H9 (cell line): ENCODE data around the gene MATN4. TPM values are rescaled to one million over a fixed set of nuclear protein-coding genes. Genes with fewer than 3 reads are reported as not detected.

ENCODE experiments used
- DNase-seq: peaks from one replicate; pipeline ENCODE4 v3.0.0-alpha.2; 2017
- H2AFZ ChIP-seq: one replicate; pipeline ENCODE4 v1.6.1; 2013; ENCODE audit warnings: mild to moderate bottlenecking, low read length, control low read depth, moderate library complexity
- H2AK5ac ChIP-seq: 2 replicates; pipeline ENCODE4 v1.6.1; 2013; ENCODE audit warnings: low read length, control low read depth, mixed read lengths; ENCODE audit not compliant: insufficient read length
- H2BK120ac ChIP-seq: one replicate; pipeline ENCODE4 v1.6.1; 2013; ENCODE audit warnings: low read depth, mild to moderate bottlenecking, low read length, control low read depth, inconsistent platforms; ENCODE audit not compliant: poor library complexity, severe bottlenecking
- H2BK12ac ChIP-seq: 2 replicates; pipeline ENCODE4 v1.6.1; 2013; ENCODE audit warnings: low read length, control low read depth, mixed read lengths, low read depth; ENCODE audit not compliant: insufficient read length
- H2BK15ac ChIP-seq: 2 replicates; pipeline ENCODE4 v1.6.1; 2013; ENCODE audit warnings: low read depth, low read length, control low read depth
- H2BK20ac ChIP-seq: one replicate; pipeline ENCODE4 v1.6.1; 2013; ENCODE audit warnings: low read depth, mild to moderate bottlenecking, low read length, control low read depth, inconsistent platforms; ENCODE audit not compliant: poor library complexity, severe bottlenecking
- H2BK5ac ChIP-seq: 2 replicates; pipeline ENCODE4 v1.6.1; 2013; ENCODE audit warnings: low read length, control low read depth, mixed read lengths; ENCODE audit not compliant: insufficient read length
- H3K14ac ChIP-seq: 2 replicates; pipeline ENCODE4 v1.6.1; 2013; ENCODE audit warnings: low read length, control low read depth; ENCODE audit not compliant: insufficient read depth
- H3K18ac ChIP-seq: 2 replicates; pipeline ENCODE4 v1.6.1; 2013; ENCODE audit warnings: low read depth, mild to moderate bottlenecking, mixed read lengths, low read length, control low read depth; ENCODE audit not compliant: insufficient read length
- H3K23ac ChIP-seq: 2 replicates; pipeline ENCODE4 v1.6.1; 2013; ENCODE audit warnings: low read length, control low read depth, mixed read lengths, low read depth; ENCODE audit not compliant: insufficient read length
- H3K23me2 ChIP-seq: 2 replicates; pipeline ENCODE4 v1.6.1; 2013; ENCODE audit warnings: low read depth, mild to moderate bottlenecking, mixed read lengths, low read length, control low read depth; ENCODE audit not compliant: insufficient read length, poor library complexity, severe bottlenecking
- H3K27ac ChIP-seq: 2 replicates; pipeline ENCODE4 v1.5.1; 2013; ENCODE audit warnings: low read length, control low read depth, mixed read lengths, low read depth; ENCODE audit not compliant: insufficient read length
- H3K27me3 ChIP-seq: 2 replicates; pipeline ENCODE4 v1.6.1; 2013; ENCODE audit warnings: low read length, control low read depth, inconsistent platforms; ENCODE audit not compliant: insufficient read depth
- H3K4ac ChIP-seq: 2 replicates; pipeline ENCODE4 v1.6.1; 2013; ENCODE audit warnings: low read depth, mild to moderate bottlenecking, control low read depth, inconsistent platforms, low read length, moderate library complexity
- H3K4me1 ChIP-seq: 2 replicates; pipeline ENCODE4 v1.6.1; 2013; ENCODE audit warnings: low read length, control low read depth, inconsistent platforms; ENCODE audit not compliant: insufficient read depth
- H3K4me2 ChIP-seq: 2 replicates; pipeline ENCODE4 v1.6.1; 2013; ENCODE audit warnings: low read length, control low read depth, mixed read lengths; ENCODE audit not compliant: insufficient read length, insufficient read depth
- H3K56ac ChIP-seq: 2 replicates; pipeline ENCODE4 v1.6.1; 2013; ENCODE audit warnings: low read depth, mild to moderate bottlenecking, mixed read lengths, low read length, control low read depth; ENCODE audit not compliant: insufficient read length
- H3K79me1 ChIP-seq: 2 replicates; pipeline ENCODE4 v1.6.1; 2013; ENCODE audit warnings: low read depth, mild to moderate bottlenecking, moderate library complexity, low read length, control low read depth, inconsistent platforms; ENCODE audit not compliant: insufficient read depth, poor library complexity, severe bottlenecking
- H3K79me2 ChIP-seq: 2 replicates; pipeline ENCODE4 v1.6.1; 2013; ENCODE audit warnings: low read length, control low read depth, inconsistent platforms; ENCODE audit not compliant: insufficient read depth
- H3K9ac ChIP-seq: 2 replicates; pipeline ENCODE4 v1.6.1; 2013; ENCODE audit warnings: low read length, control low read depth, mixed read lengths; ENCODE audit not compliant: insufficient read length; ENCODE audit errors: extremely low read depth
- H3K9me3 ChIP-seq: one replicate; pipeline ENCODE4 v1.6.1; 2013; ENCODE audit warnings: low read depth, low read length, inconsistent platforms; ENCODE audit not compliant: control insufficient read depth
- H3T11ph ChIP-seq: one replicate; pipeline ENCODE4 v1.6.1; 2013; ENCODE audit warnings: mild to moderate bottlenecking, low read length, control low read depth, inconsistent platforms
- H4K20me1 ChIP-seq: one replicate; pipeline ENCODE4 v1.6.1; 2013; ENCODE audit not compliant: control insufficient read depth, insufficient read length, insufficient read depth
- H4K5ac ChIP-seq: 2 replicates; pipeline ENCODE4 v1.6.1; 2013; ENCODE audit warnings: low read depth, mild to moderate bottlenecking, mixed read lengths, low read length, control low read depth; ENCODE audit not compliant: insufficient read length
- H4K8ac ChIP-seq: replicated peaks from 2 replicates; pipeline ENCODE4 v1.6.1; 2013; ENCODE audit warnings: low read length, control low read depth, mixed read lengths, low read depth; ENCODE audit not compliant: insufficient read length
- H4K91ac ChIP-seq: 2 replicates; pipeline ENCODE4 v1.6.1; 2013; ENCODE audit warnings: low read depth, mild to moderate bottlenecking, moderate library complexity, mixed read lengths, low read length, control low read depth; ENCODE audit not compliant: insufficient read length
- H3K27ac Mint-ChIP-seq, 3 experiments: 2 replicates in 2 of 3; 3 replicates in 1 of 3; pipeline ENCODE4 v1.8.0; 2020 to 2021; ENCODE audit warnings: mixed read lengths in 3 of 3, mild to moderate bottlenecking in 1 of 3, moderate library complexity in 1 of 3
- H3K27me3 Mint-ChIP-seq: 2 replicates; pipeline ENCODE4 v1.8.0; 2021; ENCODE audit warnings: low read depth, mild to moderate bottlenecking, moderate library complexity, mixed read lengths
- H3K36me3 Mint-ChIP-seq, 3 experiments: 2 replicates in 2 of 3; 3 replicates in 1 of 3; pipeline ENCODE4 v1.8.0; 2020 to 2021; ENCODE audit warnings: low read depth in 3 of 3, mixed read lengths in 3 of 3; ENCODE audit not compliant: insufficient read depth in 1 of 3
- H3K4me1 Mint-ChIP-seq, 2 experiments: 2 replicates each; pipeline ENCODE4 v1.8.0; 2020; ENCODE audit warnings: mixed read lengths in 2 of 2
- H3K4me3 Mint-ChIP-seq, 2 experiments: 2 replicates in 1 of 2; 3 replicates in 1 of 2; pipeline ENCODE4 v1.8.0; 2020 to 2021; ENCODE audit warnings: mild to moderate bottlenecking in 2 of 2, mixed read lengths in 2 of 2, moderate library complexity in 1 of 2
- H3K9me3 Mint-ChIP-seq, 2 experiments: 2 replicates in 1 of 2; 3 replicates in 1 of 2; pipeline ENCODE4 v1.8.0; 2020; ENCODE audit warnings: mild to moderate bottlenecking in 2 of 2, mixed read lengths in 2 of 2, moderate library complexity in 1 of 2
- WGBS: extraction: QIAGEN DNeasy Blood & Tissue Kit; methylation state at CpG from one replicate; pipeline ENCODE4 v1.1.7; 2013; ENCODE audit warnings: missing lambda C conversion rate, low lambda C conversion rate, mixed read lengths; ENCODE audit not compliant: insufficient read length; ENCODE audit errors: extremely low coverage; 5-methylcytosine and 5-hydroxymethylcytosine counted together
- total RNA-seq: library from RNA; stranded (reverse); gene quantifications from 2 replicates; pipeline ENCODE4 v1.2.1, GENCODE V29; 2021
- TF ChIP-seq, protein P1 (sequence below): fragments of 200-600 bp; sonication (generic); conservative IDR thresholded peaks from 3 replicates; pipeline ENCODE4 v1.8.0; 2021; ENCODE audit warnings: antibody characterized with exemption, mild to moderate bottlenecking

Gene MATN4
- total RNA-seq, 1 experiment from 2014 or later: 0.11 TPM

DNA sequence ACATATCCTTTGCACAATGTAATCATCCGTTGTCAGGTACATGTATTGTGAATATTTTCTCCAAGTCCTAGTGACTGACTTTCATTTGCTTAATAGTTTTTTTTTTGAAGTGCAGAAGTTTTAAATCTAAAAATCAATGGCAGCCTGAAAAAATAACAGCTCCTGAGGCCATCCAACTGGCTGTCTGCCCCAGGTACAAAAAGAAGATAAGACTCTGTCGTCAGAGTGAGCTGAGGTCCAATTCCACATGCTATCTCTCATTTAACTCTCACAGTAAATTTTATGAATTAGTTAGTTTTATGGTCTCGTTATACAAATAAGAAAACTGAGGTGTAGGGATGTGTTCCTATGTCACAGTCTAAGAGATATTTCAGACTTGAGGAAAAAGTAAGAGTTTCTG lies 32.8 kb downstream of the MATN4 start:
- no peak overlapping the region for H3K23ac ChIP-seq
- no peak overlapping the region for H2BK120ac ChIP-seq
- no CpG with 5 or more reads among the region's 3 CpGs for WGBS
- H2BK12ac ChIP-seq: no peak overlapping the region
- Mint-ChIP-seq H3K27me3 (peaks cover 8% of the 10 kb centered on the region), H3K36me3 (0 out of 7 replicates have a peak, but pooled peaks cover 0 to 2% (median 0%) of the 10 kb centered on the region in 3 experiments), H3K4me1 (peaks cover 14 to 15% of the 10 kb centered on the region in 2 experiments), H3K4me3 (no peak overlapping the region), H3K27ac (no peak overlapping the region), H3K9me3 (no peaks in the 10 kb centered on the region)
- no peak overlapping the region for H2BK15ac ChIP-seq
- H3K9ac ChIP-seq: no peak overlapping the region
- TF ChIP-seq, protein P1, sequence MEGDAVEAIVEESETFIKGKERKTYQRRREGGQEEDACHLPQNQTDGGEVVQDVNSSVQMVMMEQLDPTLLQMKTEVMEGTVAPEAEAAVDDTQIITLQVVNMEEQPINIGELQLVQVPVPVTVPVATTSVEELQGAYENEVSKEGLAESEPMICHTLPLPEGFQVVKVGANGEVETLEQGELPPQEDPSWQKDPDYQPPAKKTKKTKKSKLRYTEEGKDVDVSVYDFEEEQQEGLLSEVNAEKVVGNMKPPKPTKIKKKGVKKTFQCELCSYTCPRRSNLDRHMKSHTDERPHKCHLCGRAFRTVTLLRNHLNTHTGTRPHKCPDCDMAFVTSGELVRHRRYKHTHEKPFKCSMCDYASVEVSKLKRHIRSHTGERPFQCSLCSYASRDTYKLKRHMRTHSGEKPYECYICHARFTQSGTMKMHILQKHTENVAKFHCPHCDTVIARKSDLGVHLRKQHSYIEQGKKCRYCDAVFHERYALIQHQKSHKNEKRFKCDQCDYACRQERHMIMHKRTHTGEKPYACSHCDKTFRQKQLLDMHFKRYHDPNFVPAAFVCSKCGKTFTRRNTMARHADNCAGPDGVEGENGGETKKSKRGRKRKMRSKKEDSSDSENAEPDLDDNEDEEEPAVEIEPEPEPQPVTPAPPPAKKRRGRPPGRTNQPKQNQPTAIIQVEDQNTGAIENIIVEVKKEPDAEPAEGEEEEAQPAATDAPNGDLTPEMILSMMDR: no peak
- no peaks in the 10 kb centered on the region for H3K23me2 ChIP-seq
- no peak overlapping the region for H3T11ph ChIP-seq
- no peaks in the 10 kb centered on the region for H4K20me1 ChIP-seq
- no peak overlapping the region for H4K5ac ChIP-seq
- 0 out of 2 replicates have a peak, but pooled peaks cover 6% of the 10 kb centered on the region for H3K4me1 ChIP-seq
- no peaks in the 10 kb centered on the region for H3K9me3 ChIP-seq
- no peak for DNase-seq
- no peak overlapping the region for H4K91ac ChIP-seq
- H3K27ac ChIP-seq: no peak overlapping the region
- H2BK5ac ChIP-seq: no peak overlapping the region
- no peak overlapping the region for H2AK5ac ChIP-seq
- H3K4ac ChIP-seq: no peak overlapping the region
- no peaks in the 10 kb centered on the region for H3K79me2 ChIP-seq
- H3K27me3 ChIP-seq: no peaks in the 10 kb centered on the region; the same call in 1 of the 2 replicates
- H4K8ac ChIP-seq: no peak overlapping the region
- H3K18ac ChIP-seq: no peak overlapping the region
- no peak overlapping the region for H3K56ac ChIP-seq
- H3K4me2 ChIP-seq: no peak overlapping the region
- H2BK20ac ChIP-seq: no peak overlapping the region
- no peaks in the 10 kb centered on the region for H3K79me1 ChIP-seq
- no peak overlapping the region for H2AFZ ChIP-seq
- no peak overlapping the region for H3K14ac ChIP-seq
